Activated T-helper 1 cell treated with Interleukin-2 at 50 U/mL for 16 hours (primary cell): ENCODE measurements around the gene ELOVL3.
"Not testable (repeated sequence)": the region's sequence is repeated elsewhere in the genome, so short reads cannot be mapped to it uniquely, and the experiment has no call there.

ENCODE experiments used
- DNase-seq: peaks from one replicate; pipeline ENCODE4 v3.0.0-alpha.2; 2020; ENCODE audit warnings: low read depth

ELOVL3 gene

DNA sequence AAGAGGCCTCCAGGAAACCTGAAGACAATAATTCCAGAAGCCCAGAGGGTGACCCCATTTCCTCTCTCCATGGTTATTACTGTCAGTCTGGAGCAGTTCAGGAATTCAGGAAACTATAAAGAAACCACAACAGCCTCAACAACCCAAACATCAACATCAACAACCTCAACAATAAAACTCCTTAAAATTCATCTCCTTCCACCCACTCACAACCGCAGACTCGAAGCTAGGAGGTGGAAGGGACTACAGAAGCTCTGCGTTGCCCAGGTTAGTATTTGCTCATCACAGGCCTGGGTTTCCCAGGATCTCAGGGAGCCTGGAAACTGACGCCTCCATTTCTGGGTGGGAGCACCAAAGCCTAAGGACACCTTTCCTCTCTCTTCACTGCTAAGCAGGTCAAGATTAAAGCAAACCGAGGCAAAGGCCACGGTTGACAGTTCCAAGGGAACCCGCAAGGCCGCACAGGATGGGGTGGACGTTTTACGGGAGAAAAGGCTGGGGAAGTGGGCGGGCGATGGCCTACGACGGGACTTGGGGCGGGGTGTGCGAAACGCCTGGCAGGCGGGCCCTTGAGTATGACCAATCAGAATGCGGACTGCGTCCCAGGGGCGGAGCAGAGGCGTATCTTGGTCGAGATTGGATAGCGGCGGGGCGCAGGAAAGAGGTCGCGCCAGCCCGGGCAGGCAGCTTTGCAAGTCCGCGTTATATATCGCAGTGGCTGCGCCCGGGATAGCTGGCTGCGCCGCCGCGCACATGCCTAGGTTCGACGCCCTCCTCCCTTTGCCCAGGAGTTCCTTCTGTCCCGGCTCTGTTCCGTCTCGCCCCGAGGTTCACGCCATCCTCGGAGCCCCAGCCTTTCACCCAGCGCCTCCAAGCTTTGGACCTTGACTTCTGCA, at the start of gene ELOVL3:
TSS of gene ELOVL3 (plus strand) at position 654 of the 896 bp plus-strand sequence. CDS start 250 bp downstream, outside the sequence.
- DNase-seq: peak; percentile 73

DNA sequence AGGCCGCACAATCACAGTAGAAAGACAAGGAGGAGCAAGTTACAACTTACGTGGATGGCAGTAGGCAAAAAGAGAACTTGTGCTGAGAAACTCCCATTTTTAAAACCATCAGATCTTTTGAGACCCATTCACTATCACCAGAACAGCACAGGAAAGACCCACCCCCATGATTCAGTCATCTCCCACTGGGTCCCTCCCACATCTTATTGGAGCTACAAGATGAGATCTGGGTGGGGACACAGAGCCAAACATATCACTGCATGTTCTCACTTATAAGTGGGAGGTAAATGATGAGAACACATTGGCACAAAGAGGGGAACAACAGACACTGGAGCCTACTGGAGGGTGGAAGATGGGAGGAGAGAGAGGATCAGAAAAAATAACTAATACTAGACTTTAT, 41.5 kb upstream of the ELOVL3 start:
- no peak for DNase-seq

DNA sequence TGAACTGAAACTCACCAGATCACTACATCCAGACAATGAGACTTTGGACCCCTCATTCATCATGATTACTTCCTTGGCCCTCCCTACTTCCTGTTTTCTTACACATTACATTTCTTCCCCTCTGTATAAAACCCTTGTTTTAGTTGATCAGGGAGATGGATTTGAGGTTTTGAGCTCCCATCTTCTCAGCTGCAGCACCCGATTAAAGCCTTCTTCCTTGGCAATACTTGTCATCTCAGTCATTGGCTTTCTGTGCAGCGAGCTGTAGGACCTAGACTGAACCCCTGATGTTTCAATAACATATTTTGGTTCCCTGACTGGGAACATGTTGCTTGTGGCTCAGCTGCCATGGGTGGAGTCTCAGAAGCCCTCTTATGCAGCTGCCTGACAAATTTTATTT, 40.8 kb upstream of the ELOVL3 start:
- DNase-seq: no peak

GRCh38 chr10:102185811-102186527, 40.1 kb upstream of the ELOVL3 start:
- DNase-seq: no peak

- DNase-seq: no peak
Observed at GRCh38 chr10:102188298-102188940, 37.7 kb upstream of the ELOVL3 start.

- not testable (repeated sequence) for DNase-seq
Observed at GRCh38 chr10:102188941-102189898, 36.9 kb upstream of the ELOVL3 start.

- no peak for DNase-seq
Observed at GRCh38 chr10:102191956-102192355, 34.1 kb upstream of the ELOVL3 start.

GRCh38 chr10:102195296-102195870, 30.7 kb upstream of the ELOVL3 start:
- no peak for DNase-seq

DNA sequence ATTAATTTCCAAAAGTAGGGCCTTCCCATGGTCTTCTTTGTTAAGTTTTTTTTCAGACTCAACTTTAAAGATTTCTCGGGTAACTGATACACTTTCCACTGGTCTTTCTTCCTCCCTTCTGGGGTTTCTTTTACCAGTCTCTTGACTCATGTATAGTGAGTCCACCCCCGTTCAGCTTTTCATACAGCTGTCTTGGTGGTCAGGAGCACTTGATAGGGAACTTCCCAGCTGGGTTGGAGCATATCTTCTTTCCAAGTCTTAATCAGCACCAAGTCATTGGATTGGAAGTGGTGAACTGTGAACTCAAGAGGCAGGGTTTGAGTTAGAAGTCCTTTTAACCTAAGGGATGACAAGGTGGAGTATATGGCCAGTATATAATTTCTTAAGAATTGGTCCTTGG, 29.2 kb upstream of the ELOVL3 start:
- no peak for DNase-seq

DNA sequence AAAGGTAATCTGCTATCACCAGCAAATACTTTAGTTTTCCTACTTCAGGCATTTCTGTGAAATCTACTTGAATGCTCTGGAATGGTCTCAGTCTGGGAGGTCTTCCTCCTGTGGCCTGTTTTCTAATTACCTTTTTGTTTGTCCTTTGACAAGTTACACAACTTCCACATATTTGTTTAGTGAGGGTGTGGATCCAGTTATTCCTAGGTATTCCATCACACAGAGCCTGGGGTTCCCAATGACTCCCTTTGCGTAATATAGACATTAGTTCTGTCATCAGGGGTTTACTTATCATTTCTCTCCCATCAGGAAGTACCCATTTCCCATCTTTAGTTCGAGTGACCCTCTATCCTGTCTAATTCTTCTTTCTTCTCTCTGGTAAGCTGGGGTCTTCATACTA, 28.1 kb upstream of the ELOVL3 start:
- DNase-seq: no peak

GRCh38 chr10:102200751-102201640, 25.1 kb upstream of the ELOVL3 start:
- no peak for DNase-seq

GRCh38 chr10:102202386-102202785, 23.7 kb upstream of the ELOVL3 start:
- DNase-seq: no peak

DNA sequence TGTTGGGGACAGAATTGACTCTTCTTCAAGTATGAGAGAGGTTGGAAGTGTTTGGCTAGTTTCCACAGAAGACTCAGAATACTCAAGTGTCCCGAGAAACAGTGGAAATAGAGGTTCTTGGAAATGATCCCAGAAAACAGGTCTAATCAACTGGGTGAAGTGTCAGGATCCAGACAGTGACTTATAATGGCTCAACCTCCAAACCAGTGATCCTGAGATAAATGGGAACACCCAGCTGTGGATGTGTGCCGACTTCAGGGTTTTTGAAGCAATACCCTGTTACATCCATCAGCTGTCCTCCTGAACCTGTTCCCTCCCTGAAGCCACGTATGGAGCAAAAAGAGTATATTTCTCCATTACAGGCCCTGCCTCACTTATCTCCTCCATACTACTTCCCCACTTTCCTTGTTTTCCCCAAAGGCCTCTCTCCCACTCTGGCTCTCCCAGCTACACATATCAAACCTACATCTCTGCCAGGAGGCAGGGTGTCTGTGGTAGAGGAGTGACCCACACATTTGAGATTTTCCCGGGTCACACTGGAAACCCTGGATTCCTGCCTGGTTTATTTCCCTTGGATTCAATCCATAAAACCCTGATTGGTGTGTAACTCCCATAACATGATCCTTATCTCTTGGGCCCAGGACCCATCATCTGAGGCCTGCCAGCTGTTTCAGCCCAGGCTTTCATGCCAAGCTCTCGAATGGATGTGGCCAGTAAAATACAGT, 17.6 kb upstream of the ELOVL3 start:
- DNase-seq: no peak

- no peak for DNase-seq
Observed at GRCh38 chr10:102211615-102212299, 14.3 kb upstream of the ELOVL3 start.

- not testable (repeated sequence) for DNase-seq
Observed at GRCh38 chr10:102213599-102213998, 12.5 kb upstream of the ELOVL3 start.

- DNase-seq: no peak
Observed at GRCh38 chr10:102219370-102219769, 6.7 kb upstream of the ELOVL3 start.

DNA sequence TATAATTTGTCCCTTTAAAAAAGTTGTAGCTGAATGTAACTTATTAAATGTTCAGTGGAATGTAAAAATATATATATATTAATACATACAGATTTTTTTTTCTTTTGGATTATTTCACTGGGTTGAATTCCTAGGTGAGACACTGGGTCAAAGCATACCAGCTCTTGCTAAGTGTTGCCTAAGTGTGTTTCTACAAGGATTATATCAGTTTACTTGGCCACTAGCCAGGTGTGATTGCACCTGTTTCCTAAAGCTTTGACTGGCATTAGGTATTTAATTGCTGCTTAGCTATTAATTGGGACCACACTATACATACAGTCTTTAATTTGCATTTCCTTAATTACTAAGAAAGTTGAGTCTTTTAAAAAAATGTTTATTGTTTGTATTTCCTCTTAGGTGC, 5.5 kb upstream of the ELOVL3 start:
- no peak for DNase-seq

- no peak for DNase-seq
Observed at GRCh38 chr10:102222797-102223196, 3.3 kb upstream of the ELOVL3 start.

DNA sequence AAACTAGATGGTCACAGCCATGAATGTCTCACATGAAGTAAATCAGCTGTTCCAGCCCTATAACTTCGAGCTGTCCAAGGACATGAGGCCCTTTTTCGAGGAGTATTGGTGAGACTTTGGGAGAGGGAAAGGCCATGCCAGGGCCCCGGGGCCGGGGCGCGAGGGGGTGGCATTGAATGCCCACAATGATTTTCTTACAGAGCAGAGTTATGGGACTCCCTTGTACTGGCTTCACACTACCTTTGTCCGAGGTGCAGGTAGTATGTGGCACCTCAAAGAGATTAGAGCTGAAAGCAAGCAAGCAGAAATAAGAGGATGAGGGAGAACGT, 407 bp downstream of the ELOVL3 start:
- no peak for DNase-seq
